Measurements from ENCODE around the gene KLHDC4. TPM values are rescaled to one million over a fixed set of nuclear protein-coding genes. Genes with fewer than 3 reads are reported as not detected.

The KLHDC4 gene
- total RNA-seq, 1 donor from 2014 or later, result 40.4 TPM

DNA sequence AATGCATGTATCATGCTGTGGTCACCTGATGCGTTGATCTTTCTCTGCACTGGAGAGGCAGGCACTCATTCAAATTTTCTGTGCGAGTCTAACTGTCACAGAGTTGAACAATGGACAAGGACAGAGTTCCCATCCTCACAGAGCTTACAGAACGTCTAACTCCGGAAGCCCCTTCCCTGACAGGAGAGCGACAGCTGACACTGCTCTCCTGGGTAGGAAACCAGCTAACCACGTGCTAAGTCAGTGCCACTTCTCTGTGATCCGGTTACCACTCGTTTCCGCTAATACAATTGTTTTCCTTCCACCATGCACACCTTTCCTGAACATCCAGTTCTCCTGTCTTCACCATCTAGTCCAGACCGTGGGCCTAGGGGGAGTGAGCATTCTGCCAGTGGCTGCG, 11.3 kb downstream of the KLHDC4 start:
- no peak for DNase-seq (ENCODE audit: low read depth)
- Histone ChIP-seq H3K27me3 (ENCODE audit: control insufficient read depth, insufficient read depth, low read length) (no peaks in the 10 kb centered on the region), H3K36me3 (ENCODE audit: control insufficient read depth, insufficient read depth, low read length) (no peaks in the 10 kb centered on the region), H3K4me3 (ENCODE audit: low read depth, low read length) (no peak overlapping the region)
- TF ChIP-seq CTCF (IDR thresholded peaks at IDR 0.05; ENCODE audit: insufficient read depth, low read length, poor library complexity, severe bottlenecking), result no peak

DNA sequence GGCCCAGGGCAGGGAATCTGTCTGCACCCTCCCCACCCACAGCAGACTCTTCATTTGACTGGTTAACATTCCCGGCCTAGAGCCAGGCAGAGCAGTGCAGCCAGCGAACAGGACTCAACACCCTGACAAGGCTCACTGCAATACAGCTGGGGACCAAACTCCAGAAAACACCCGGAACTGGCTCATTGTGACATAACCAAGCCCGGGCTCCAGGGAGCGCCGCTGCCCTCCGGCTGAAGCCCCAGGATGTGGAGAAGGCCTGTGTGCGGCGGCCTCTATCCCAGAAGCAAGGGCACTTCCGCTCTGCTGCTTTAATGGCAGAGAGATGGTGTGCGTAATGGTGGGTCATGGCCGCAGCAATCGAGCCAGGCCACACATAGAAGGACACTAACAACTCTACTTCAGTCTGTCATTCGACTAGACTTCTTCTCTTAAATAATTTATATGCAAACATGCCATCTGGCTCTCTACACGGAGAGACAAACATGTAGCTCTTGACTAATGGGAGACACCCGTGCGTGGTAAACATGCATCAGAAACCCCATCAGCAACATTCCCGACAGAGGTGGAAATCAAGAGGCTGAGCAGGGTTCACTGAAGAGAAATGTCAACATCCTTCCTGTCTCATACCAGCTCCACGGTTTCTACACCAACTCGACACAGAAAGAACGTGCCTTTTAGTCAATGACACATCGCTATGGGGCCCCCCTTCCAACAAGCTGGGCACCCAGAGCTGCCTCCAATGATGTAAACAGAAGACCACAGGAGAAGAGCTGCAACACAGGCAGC, 18.0 kb downstream of the KLHDC4 start:
- Histone ChIP-seq H3K27me3 (ENCODE audit: control insufficient read depth, insufficient read depth, low read length) (no peaks in the 10 kb centered on the region), H3K36me3 (ENCODE audit: control insufficient read depth, insufficient read depth, low read length) (no peaks in the 10 kb centered on the region), H3K4me3 (ENCODE audit: low read depth, low read length) (no peak overlapping the region)
- no peak for DNase-seq (ENCODE audit: low read depth)
- TF ChIP-seq CTCF (IDR thresholded peaks at IDR 0.05; ENCODE audit: insufficient read depth, low read length, poor library complexity, severe bottlenecking), result no peak

DNA sequence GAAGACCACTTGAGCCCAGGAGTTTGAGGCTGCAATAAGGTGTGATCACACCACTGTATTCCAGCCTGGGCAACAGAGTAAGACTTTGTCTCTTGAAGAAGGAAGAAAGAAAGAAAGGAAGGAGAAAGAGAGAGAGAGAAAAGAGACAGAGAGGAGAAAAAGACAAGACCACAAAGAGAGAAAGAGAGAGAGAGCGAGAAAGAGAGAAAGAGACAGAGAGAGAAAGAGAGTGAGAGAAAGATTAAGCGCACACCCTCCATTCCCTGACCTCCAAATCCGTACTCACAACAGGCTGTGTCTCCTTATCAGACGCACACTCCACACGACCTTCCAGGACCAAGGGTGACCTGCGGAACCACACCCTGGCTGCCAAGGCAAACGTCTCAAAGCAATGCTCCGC, 19.6 kb downstream of the KLHDC4 start:
- no peaks in the 10 kb centered on the region for H3K36me3 ChIP-seq (ENCODE audit: control insufficient read depth, insufficient read depth, low read length)
- no peak for DNase-seq (ENCODE audit: low read depth)
- H3K27me3 ChIP-seq (ENCODE audit: control insufficient read depth, insufficient read depth, low read length), result no peaks in the 10 kb centered on the region
- H3K4me3 ChIP-seq (ENCODE audit: low read depth, low read length), result no peak overlapping the region
- TF ChIP-seq CTCF (IDR thresholded peaks at IDR 0.05; ENCODE audit: insufficient read depth, low read length, poor library complexity, severe bottlenecking), result no peak

DNA sequence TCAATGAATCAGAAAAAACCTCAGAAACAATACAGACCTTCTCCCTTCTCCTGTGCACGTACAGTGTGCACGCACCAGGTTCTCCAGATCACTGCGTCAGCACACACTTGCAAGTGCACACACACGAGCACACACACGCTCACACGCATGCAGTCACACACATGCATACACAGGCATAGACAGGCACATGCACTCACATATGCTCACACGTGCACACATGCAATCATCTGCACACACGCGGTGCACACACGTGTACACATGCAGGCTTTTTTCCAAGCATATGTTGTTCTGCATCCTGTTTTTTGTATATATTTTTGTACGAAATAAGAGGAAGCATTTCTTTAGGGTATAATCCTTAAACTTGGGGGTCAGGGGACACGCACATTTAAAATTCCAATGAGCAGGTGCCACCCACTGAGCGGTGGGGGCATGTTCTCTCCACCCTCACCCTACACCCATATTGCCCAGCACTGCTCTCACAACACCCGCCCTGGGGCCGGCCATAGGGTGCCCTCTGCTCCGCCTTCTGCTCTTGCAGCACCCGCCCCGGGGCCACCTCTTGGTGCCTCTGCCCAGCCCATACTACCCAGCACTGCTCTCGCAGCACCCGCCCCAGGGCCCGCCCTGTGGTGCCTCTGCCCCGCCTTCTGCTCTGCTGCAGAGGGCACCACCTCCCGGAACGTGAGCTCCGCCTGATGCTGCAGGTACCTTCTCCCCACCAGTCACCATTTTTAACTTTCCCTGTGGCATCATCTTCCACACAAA, 20.9 kb downstream of the KLHDC4 start:
- H3K36me3 ChIP-seq (ENCODE audit: control insufficient read depth, insufficient read depth, low read length), result no peaks in the 10 kb centered on the region
- DNase-seq (ENCODE audit: low read depth), result no peak
- H3K27me3 ChIP-seq (ENCODE audit: control insufficient read depth, insufficient read depth, low read length), result no peaks in the 10 kb centered on the region
- no peak overlapping the region for H3K4me3 ChIP-seq (ENCODE audit: low read depth, low read length)
- no peak for TF ChIP-seq CTCF (IDR thresholded peaks at IDR 0.05; ENCODE audit: insufficient read depth, low read length, poor library complexity, severe bottlenecking)

DNA sequence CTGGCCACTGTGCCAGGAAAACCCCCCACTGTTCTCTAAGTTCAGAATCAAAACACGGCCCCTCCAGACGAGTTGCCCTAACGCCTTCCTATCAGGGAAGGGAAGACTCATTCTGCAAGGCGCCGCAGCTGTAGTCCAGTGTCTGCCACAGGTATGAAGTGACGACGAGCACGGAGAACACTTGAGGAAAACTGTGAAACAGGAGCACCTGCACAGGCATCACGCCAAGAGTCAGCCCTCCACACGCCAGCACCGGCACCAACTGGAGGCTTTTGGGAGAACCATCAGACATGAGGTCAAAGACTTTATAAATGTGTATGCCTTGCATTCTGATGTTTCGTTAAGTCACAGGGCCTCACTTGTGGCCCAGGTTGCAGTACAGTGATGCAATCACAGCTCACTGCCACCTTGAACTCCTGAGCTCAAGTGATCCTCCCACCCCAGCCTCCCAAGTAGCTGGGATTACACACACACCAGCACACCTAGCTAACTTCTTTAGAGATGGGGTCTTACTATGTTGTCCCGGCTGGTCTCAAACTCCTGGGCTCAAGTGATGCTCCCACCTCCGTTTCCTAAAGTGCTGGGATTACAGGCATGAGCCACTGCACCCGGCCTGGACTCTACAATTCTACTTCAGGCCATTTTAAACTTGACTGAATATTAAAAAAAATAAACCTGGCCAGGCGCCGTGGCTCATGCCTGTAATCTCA, 22.9 kb downstream of the KLHDC4 start:
- TF ChIP-seq CTCF (IDR thresholded peaks at IDR 0.05; ENCODE audit: insufficient read depth, low read length, poor library complexity, severe bottlenecking), result no peak
- Histone ChIP-seq H3K36me3 (ENCODE audit: control insufficient read depth, insufficient read depth, low read length) (no peaks in the 10 kb centered on the region), H3K27me3 (ENCODE audit: control insufficient read depth, insufficient read depth, low read length) (no peaks in the 10 kb centered on the region), H3K4me3 (ENCODE audit: low read depth, low read length) (no peak overlapping the region)
- DNase-seq (ENCODE audit: low read depth), result no peak
